K562 (cell line): Measurements from ENCODE around the gene DIAPH1. TPM values are rescaled to one million over a fixed set of nuclear protein-coding genes. Genes with fewer than 3 reads are reported as not detected.

Experiments
- ATAC-seq: fragments of 200-7000 bp; cut with Tn5 transposase; 3 replicates; pipeline ENCODE4 v1.9.1; 2020; ENCODE audit warnings: moderate library complexity
- BruUV-seq: library from RNA; stranded (reverse); fragments of 400-500 nt; replicated peaks from 2 replicates; lab custom pipeline; 2021; lab: Mats Ljungman, UMichigan
- CTCF ChIA-PET: fragments of 300-600 bp; formaldehyde crosslinking; extraction: SDS; loops from one replicate; lab custom pipeline; 2021; ENCODE audit warnings: low intra/inter-chr PET ratio; lab: Yijun Ruan, JAX
- POLR2A ChIA-PET: fragments of 300-600, 350-650 bp; sonication (Branson Sonifier 250); formaldehyde crosslinking; extraction: SDS; loops from one replicate; lab custom pipeline; 2021; ENCODE audit warnings: antibody characterized with exemption, inconsistent platforms; lab: Yijun Ruan, JAX
- DNase-seq, 4 experiments: peaks; one replicate each; pipeline versions ENCODE4 v3.0.0 to v3.0.0-alpha.2; 2011 to 2018; ENCODE audit warnings: low spot score in 3 of 4, mixed read lengths in 3 of 4; ENCODE audit errors: extremely low read depth in 1 of 4
- FAIRE-seq: peaks from 2 replicates; lab custom pipeline; 2011; peaks lifted over from hg19 to GRCh38; lab: Jason Lieb, UNC
- H2AFZ ChIP-seq: 2 replicates; pipeline ENCODE4 v1.6.0; 2011; ENCODE audit warnings: low read depth, low read length, control low read depth, inconsistent platforms
- H3K27ac ChIP-seq: fragments of 200-600 bp; 3 replicates; pipeline ENCODE4 v1.8.0; 2011; ENCODE audit warnings: low read depth, mild to moderate bottlenecking, control low read depth, inconsistent platforms, low read length, moderate library complexity, mixed read lengths; ENCODE audit errors: extremely low read depth
- H3K27me3 ChIP-seq, 2 experiments: fragments of 300-600 bp in 1 of 2; 2 replicates in 1 of 2; 3 replicates in 1 of 2; pipeline versions ENCODE4 v1.6.0 to v1.8.0; 2011; ENCODE audit warnings: inconsistent platforms in 2 of 2, low read length in 2 of 2, mild to moderate bottlenecking in 1 of 2, mixed read lengths in 1 of 2, moderate library complexity in 1 of 2; ENCODE audit not compliant: control insufficient read depth in 2 of 2, insufficient read depth in 2 of 2
- H3K36me3 ChIP-seq: fragments of 300-600 bp; 3 replicates; pipeline ENCODE4 v1.8.0; 2011; ENCODE audit warnings: mild to moderate bottlenecking, low read length, inconsistent platforms; ENCODE audit not compliant: control insufficient read depth, insufficient read depth
- H3K4me1 ChIP-seq, 2 experiments: fragments of 200-600 bp in 1 of 2; replicated peaks in 1 of 2; 2 replicates in 1 of 2; 3 replicates in 1 of 2; pipeline versions ENCODE4 v1.5.1 to v1.8.0; 2011; ENCODE audit warnings: inconsistent platforms in 2 of 2, low read length in 2 of 2, mild to moderate bottlenecking in 1 of 2, mixed read lengths in 1 of 2, moderate library complexity in 1 of 2; ENCODE audit not compliant: control insufficient read depth in 2 of 2, insufficient read depth in 2 of 2
- H3K4me2 ChIP-seq: 2 replicates; pipeline ENCODE4 v1.6.1; 2011; ENCODE audit warnings: low read length, control low read depth, inconsistent platforms, mixed read lengths; ENCODE audit not compliant: insufficient read depth
- H3K4me3 ChIP-seq: fragments of 200-600 bp; sonication (generic), shearing (Covaris generic); 2 replicates; pipeline ENCODE4 v1.5.1; 2016; ENCODE audit warnings: control low read depth, inconsistent platforms
- H3K79me2 ChIP-seq: fragments of 200-600 bp; 3 replicates; pipeline ENCODE4 v1.8.0; 2011; ENCODE audit warnings: low read length, inconsistent platforms; ENCODE audit not compliant: control insufficient read depth, insufficient read depth
- H3K9ac ChIP-seq, 2 experiments: 2 replicates each; pipeline versions ENCODE4 v1.6.0 to v1.6.1; 2011; ENCODE audit warnings: low read depth in 2 of 2, low read length in 2 of 2, control low read depth in 1 of 2, inconsistent platforms in 1 of 2, mild to moderate bottlenecking in 1 of 2, mixed read lengths in 1 of 2; ENCODE audit not compliant: insufficient read depth in 1 of 2
- H3K9me1 ChIP-seq: one replicate; pipeline ENCODE4 v1.6.0; 2011; ENCODE audit warnings: inconsistent platforms, mild to moderate bottlenecking, low read length, moderate library complexity; ENCODE audit not compliant: control insufficient read depth, insufficient read depth
- H3K9me3 ChIP-seq: replicated peaks from 2 replicates; pipeline ENCODE4 v1.5.1; 2011; ENCODE audit warnings: low read depth, low read length, inconsistent platforms; ENCODE audit not compliant: control insufficient read depth, insufficient read depth
- H4K20me1 ChIP-seq: replicated peaks from 2 replicates; pipeline ENCODE4 v1.6.1; 2011; ENCODE audit warnings: low read length, inconsistent platforms, mixed read lengths; ENCODE audit not compliant: control insufficient read depth, insufficient read depth
- CHD2 ChIP-seq: IDR thresholded peaks from 2 replicates; pipeline ENCODE4 v1.6.1; 2011; ENCODE audit warnings: low read depth, low read length
- LCOR ChIP-seq: sonication (generic); formaldehyde crosslinking; IDR thresholded peaks from 2 replicates; pipeline ENCODE4 v1.8.0; 2022; ENCODE audit warnings: mild to moderate bottlenecking, missing genetic modification reagents
- MYNN ChIP-seq, 2 experiments: sonication (generic); formaldehyde crosslinking in 1 of 2; IDR thresholded peaks; 2 replicates each; pipeline versions ENCODE4 v1.5.0 to v1.6.1; 2016 to 2020; ENCODE audit warnings: antibody characterized with exemption in 1 of 2, missing genetic modification reagents in 1 of 2
- NCOA2 ChIP-seq, 2 experiments: fragments of 450-650 bp; IDR thresholded peaks; 2 replicates each; pipeline ENCODE4 v1.6.1; 2018; ENCODE audit warnings: mild to moderate bottlenecking in 2 of 2, moderate library complexity in 1 of 2; ENCODE audit not compliant: partially characterized antibody in 2 of 2
- POLR2A ChIP-seq: fragments of 450-650 bp; conservative IDR thresholded peaks from 2 replicates; pipeline ENCODE4 v1.6.1; 2016
- RBM22 ChIP-seq: fragments of 200-400 bp; formaldehyde crosslinking; IDR thresholded peaks from 2 replicates; pipeline ENCODE4 v1.6.1; 2018; ENCODE audit warnings: low read length, low read depth; ENCODE audit not compliant: poor library complexity, severe bottlenecking
- SMAD2 ChIP-seq: fragments of 150-350 bp; IDR thresholded peaks from 2 replicates; pipeline ENCODE4 v1.6.1; 2014; ENCODE audit warnings: low read depth, mild to moderate bottlenecking, low read length
- ZNF143 ChIP-seq: sonication (generic); formaldehyde crosslinking; IDR thresholded peaks from 2 replicates; pipeline ENCODE4 v1.9.0; 2022; ENCODE audit warnings: mild to moderate bottlenecking, missing genetic modification reagents
- WGBS: fragments of 100-300 bp; shearing (Covaris generic); methylation state at CpG from one replicate; pipeline ENCODE4 v1.1.6; 2016; ENCODE audit warnings: low coverage, mixed read lengths; ENCODE audit not compliant: insufficient coverage; ENCODE audit errors: missing lambda C conversion rate; 5-methylcytosine and 5-hydroxymethylcytosine counted together
- in situ Hi-C: fragments of 300-500 bp; cut with MboI; formaldehyde crosslinking; loops from 4 replicates; pipeline ENCODE4 v1.15.0; 2018; ENCODE audit warnings: inconsistent platforms, mixed read lengths
- intact Hi-C: fragments of 100-400 bp; cut with micrococcal nuclease; formaldehyde crosslinking; loops from 2 replicates; pipeline ENCODE4 v1.14.2; 2022
- polyA plus RNA-seq, 8 experiments: library from polyadenylated mRNA; depleted of rRNA in 4 of 8; stranded (reverse) in 5 of 8; unstranded in 3 of 8; fragments of >200 nt; fragmentation: Nextera tagmentation in 2 of 8; fragmentation: Illumina TruSeq in 1 of 8; extraction: Ambion mirVana in 2 of 8; extraction: Trizol in 1 of 8; gene quantifications; 2 replicates each; pipeline versions ENCODE4 v1.2.1 to v1.2.3, GENCODE V29; 2011 to 2014; ENCODE audit warnings: inconsistent platforms in 1 of 8, missing spikeins in 1 of 8
- total RNA-seq, 7 experiments: library from RNA; depleted of rRNA in 6 of 7; stranded (reverse); fragments of >200 nt in 6 of 7; fragmentation: Illumina TruSeq in 2 of 7; extraction: Trizol in 2 of 7; gene quantifications; 2 replicates each; pipeline versions ENCODE4 v1.2.1 to v1.2.3, GENCODE V29; 2011 to 2021; ENCODE audit warnings: low replicate concordance in 1 of 7
- TF ChIP-seq, protein P1 (sequence below): sonication (generic); formaldehyde crosslinking; IDR thresholded peaks from 2 replicates; pipeline ENCODE4 v1.8.1; 2023; ENCODE audit warnings: mild to moderate bottlenecking, missing genetic modification reagents
- TF ChIP-seq, protein P2 (sequence below): fragments of 250-450 bp; sonication (Bioruptor Pico); IDR thresholded peaks from 2 replicates; pipeline ENCODE4 v1.5.0; 2021; ENCODE audit warnings: mild to moderate bottlenecking, borderline replicate concordance

Gene DIAPH1
- total and polyA plus RNA-seq, 9 of the 15 experiments (the other 6 are each of a cell fraction or from before 2014, with no cell fraction given): 60.8 to 328 (median 97.8) TPM

DNA sequence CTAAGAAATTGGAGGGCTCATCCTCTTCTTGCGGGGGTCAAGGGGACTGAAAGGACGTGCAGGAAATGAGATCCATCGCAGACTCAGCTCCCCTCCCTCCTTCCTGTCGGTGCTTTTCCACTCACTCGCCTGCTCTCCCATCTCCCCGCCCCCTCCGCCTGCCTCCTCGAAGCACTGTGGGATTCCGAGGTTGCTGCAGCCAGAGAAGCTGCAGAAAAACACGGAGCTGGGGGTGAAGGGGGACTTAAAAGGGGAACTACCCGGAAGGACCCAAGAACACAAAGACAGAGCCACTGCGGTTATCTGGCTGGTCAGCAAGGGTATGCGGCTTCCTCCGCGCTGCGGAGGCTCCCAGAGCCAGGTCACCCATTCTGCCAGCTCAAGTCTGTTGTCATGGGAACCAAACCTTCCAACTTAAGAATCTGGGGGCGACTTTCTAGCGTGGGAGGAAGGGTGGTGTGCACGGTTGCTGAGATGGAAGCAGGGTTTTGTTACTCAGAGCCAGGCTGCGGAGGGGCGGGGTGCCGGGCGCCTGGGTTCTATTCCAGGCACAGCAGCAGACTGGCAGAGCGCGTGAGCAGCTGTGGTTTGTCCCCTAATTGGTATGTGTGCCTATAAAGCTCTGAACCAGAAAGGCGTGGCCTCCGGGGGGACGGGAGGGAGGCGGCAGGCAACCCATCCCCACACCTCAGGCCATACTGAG, 105.0 kb downstream of the DIAPH1 start (continued):
- no peak for TF ChIP-seq NCOA2 (IDR thresholded peaks at IDR 0.05; ENCODE audit: partially characterized antibody in 2 of 2)
- no peak for TF ChIP-seq SMAD2

DNA sequence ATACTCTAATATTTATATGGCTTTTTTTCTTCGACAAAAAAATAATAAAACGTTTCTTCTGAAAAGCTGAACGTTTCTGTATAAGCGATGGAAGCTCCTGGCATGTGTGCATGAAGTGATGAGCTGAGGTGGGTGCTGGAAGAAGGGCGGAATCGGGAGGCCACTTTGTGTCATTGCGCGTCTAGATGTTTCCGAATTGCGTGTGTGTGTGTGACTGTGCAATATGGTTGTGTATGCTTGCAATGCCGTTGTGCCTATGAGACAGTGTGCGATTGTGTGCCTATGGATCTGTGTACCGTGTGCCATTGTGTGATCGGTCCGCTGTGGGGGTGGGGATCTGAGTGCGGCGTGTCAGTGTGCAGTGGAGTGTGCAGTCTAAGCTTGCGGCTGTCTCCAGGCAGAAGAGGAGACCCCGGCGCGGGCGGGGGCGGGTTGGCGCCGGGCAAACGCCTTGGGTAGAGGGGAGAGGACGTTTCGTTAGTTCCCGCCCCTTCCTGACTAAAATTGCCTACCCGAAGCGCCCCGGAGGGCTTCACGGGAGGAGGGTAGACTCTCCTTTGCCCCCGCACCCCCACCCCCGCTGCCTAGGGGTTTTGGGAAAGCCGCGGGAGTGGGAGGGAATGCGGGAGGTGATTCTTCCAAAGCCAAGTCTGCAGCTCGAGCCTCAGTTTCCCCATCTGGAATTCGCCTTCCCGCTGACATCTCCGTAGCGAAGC, 105.7 kb downstream of the DIAPH1 start:
- WGBS: 86% methylated on average over 25 of the region's 43 CpGs
- Histone ChIP-seq H3K4me3 (no peak overlapping the region), H3K9me3 (no peaks in the 10 kb centered on the region), H3K4me1 (peaks cover 5 to 17% of the 10 kb centered on the region in 2 experiments; a peak in 3 of 5 replicates), H3K27me3 (peaks cover 0 to 7% of the 10 kb centered on the region in 2 experiments; a peak in 1 of 5 replicates), H2AFZ (no peak overlapping the region), H3K9ac (no peak overlapping the region), H3K79me2 (no peaks in the 10 kb centered on the region), H4K20me1 (no peaks in the 10 kb centered on the region), H3K4me2 (no peak overlapping the region), H3K27ac (no peak overlapping the region), H3K9me1 (peaks cover 8% of the 10 kb centered on the region), H3K36me3 (peaks cover 50% of the 10 kb centered on the region)
- TF ChIP-seq CHD2 (no peak), MYNN (IDR thresholded peaks at IDR 0.05) (peak; percentile 15; the same call in 1 of the 2 replicates), MYNN (CRISPR knock-in tag; IDR thresholded peaks at IDR 0.05) (no peak), LCOR (0 out of 2 replicates have a peak, but pooled peaks have one; percentile 5), ZNF143 (CRISPR knock-in tag) (0 out of 2 replicates have a peak, but pooled peaks have one; percentile 33), RBM22 (peak; percentile 79), POLR2A (0 out of 2 replicates have a peak, but pooled peaks have one; percentile 41)
- TF ChIP-seq, protein P1, sequence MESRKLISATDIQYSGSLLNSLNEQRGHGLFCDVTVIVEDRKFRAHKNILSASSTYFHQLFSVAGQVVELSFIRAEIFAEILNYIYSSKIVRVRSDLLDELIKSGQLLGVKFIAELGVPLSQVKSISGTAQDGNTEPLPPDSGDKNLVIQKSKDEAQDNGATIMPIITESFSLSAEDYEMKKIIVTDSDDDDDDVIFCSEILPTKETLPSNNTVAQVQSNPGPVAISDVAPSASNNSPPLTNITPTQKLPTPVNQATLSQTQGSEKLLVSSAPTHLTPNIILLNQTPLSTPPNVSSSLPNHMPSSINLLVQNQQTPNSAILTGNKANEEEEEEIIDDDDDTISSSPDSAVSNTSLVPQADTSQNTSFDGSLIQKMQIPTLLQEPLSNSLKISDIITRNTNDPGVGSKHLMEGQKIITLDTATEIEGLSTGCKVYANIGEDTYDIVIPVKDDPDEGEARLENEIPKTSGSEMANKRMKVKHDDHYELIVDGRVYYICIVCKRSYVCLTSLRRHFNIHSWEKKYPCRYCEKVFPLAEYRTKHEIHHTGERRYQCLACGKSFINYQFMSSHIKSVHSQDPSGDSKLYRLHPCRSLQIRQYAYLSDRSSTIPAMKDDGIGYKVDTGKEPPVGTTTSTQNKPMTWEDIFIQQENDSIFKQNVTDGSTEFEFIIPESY: peak; percentile 35
- TF ChIP-seq, protein P2, sequence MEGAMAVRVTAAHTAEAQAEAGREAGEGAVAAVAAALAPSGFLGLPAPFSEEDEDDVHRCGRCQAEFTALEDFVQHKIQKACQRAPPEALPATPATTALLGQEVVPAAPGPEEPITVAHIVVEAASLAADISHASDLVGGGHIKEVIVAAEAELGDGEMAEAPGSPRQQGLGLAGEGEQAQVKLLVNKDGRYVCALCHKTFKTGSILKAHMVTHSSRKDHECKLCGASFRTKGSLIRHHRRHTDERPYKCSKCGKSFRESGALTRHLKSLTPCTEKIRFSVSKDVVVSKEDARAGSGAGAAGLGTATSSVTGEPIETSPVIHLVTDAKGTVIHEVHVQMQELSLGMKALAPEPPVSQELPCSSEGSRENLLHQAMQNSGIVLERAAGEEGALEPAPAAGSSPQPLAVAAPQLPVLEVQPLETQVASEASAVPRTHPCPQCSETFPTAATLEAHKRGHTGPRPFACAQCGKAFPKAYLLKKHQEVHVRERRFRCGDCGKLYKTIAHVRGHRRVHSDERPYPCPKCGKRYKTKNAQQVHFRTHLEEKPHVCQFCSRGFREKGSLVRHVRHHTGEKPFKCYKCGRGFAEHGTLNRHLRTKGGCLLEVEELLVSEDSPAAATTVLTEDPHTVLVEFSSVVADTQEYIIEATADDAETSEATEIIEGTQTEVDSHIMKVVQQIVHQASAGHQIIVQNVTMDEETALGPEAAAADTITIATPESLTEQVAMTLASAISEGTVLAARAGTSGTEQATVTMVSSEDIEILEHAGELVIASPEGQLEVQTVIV (CRISPR knock-in tag): no peak
- FAIRE-seq: no peak
- CTCF ChIA-PET: interaction anchor here (0.5 to 1.1 kb wide), 3 partner anchors 11 to 187 kb away, joined by 3 to 5 read pairs (median 3); partner anchors contain the start of gene PCDHGB2
- no peak for DNase-seq
- intact Hi-C loops (loop anchor here (5.0 to 10.0 kb wide), 3 partner anchors 91 to 278 kb away; partner anchors contain the start of genes PCDHGA11 and PCDHGA3), in situ Hi-C loops (no loop called here)
- no TSS peak for BruUV-seq
- ATAC-seq: peak; percentile 5; the same call in 1 of the 3 replicates
- POLR2A ChIA-PET: interaction anchor here (1.4 to 1.8 kb wide), 2 partner anchors 104 to 193 kb away, joined by 3 to 7 read pairs; partner anchors contain the start of gene TAF7
